HTERT RPE-1 (cell line): ENCODE results near the gene SPRR1A.

Source experiments
- in situ Hi-C: fragments of 300-500 bp; cut with MboI; formaldehyde crosslinking; loops from 4 replicates; pipeline ENCODE4 v1.14.3; 2020; ENCODE audit warnings: low sequenced_read_pairs

SPRR1A gene, protein sequence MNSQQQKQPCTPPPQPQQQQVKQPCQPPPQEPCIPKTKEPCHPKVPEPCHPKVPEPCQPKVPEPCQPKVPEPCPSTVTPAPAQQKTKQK

DNA sequence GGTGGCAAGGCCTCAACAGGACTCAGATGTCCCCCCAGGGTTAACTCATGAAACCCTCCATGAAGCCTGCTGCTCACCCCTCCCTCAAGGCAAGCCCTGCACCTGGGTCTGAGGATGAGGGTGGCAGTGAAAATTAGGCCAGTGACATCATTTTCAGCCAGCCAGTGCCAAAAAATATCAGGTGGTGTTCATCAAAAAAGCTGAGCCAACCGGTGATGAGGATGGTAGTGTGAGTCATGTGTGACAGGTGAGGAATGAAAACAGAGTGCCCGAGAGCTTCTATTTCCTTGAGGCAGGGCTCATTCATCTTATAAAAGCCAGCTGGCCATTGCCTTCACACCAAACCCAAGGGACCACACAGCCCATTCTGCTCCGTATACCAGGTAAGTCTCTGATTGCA is at the start of gene SPRR1A:
SPRR1A (plus strand) TSS at position 339 of the 400 bp plus-strand sequence. CDS start 1,150 bp downstream, outside the sequence.
- in situ Hi-C loops = no loop called here

GRCh38 chr1:152940614-152941013 is 43.3 kb upstream of the SPRR1A start:
- in situ Hi-C loops = no loop called here

DNA sequence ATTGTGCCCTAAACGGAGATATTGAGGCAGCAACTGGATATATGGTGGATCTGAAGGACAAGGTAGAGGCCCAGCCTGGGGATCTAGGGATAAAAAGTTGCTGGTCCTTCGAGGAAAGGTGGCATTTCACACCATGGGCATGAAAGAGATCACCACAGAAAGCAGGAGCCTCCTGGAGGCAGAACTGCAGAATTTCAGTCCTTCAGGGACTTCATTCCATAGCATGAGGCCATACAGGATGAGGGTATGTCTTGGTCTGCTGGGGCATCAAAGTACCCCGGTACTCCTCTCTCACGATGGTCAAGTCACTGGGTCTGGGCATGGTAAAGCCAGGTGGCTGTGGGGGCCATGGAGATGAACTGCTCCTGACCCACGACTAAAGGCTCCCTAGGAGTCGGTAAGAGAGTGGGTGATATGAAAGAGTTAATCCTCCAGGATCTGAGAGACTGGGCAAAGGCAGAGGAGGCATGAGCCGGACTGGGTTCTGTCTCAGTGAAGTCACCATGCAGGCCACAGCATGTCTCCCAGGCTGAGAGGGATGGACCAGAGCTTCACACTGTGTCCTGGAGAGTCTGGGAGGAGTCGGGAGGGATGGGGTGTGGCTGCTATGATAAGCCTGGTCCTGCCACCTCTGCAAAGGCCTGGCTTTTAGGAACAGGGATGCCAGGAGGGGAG is 42.7 kb upstream of the SPRR1A start:
- in situ Hi-C loops = no loop called here

GRCh38 chr1:152942161-152942560 is 41.7 kb upstream of the SPRR1A start:
- in situ Hi-C loops = no loop called here

GRCh38 chr1:152946248-152946647 is 37.6 kb upstream of the SPRR1A start:
- in situ Hi-C loops = no loop called here

GRCh38 chr1:152946651-152947256 is 37.1 kb upstream of the SPRR1A start, which contains the start of gene SPRR5:
Gene SPRR5, plus strand, starts transcription at chr1:152947206. Its CDS starts 1,349 bp downstream, at chr1:152948555.
- in situ Hi-C loops = no loop called here

DNA sequence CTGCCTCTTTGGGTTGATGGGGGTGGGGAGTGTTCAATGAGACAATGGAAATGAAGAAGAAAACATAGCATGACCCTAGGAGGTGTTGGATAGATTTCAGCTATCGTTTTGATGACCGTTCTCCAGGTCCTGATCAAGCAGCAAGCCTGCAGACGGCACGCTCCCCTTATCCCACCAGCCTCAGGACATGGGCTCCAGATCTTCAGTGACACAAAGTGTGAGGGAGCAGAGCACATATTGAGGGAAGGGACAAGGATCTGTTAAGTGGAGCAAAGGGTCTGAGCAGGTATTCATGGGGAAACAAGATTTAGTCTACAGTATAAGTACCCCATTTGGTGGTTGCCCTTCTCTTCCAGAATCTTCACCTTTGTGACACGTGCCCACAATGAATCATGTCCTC is 32.2 kb upstream of the SPRR1A start:
- in situ Hi-C loops = no loop called here

GRCh38 chr1:152953761-152954160 is 30.1 kb upstream of the SPRR1A start:
- in situ Hi-C loops = no loop called here

DNA sequence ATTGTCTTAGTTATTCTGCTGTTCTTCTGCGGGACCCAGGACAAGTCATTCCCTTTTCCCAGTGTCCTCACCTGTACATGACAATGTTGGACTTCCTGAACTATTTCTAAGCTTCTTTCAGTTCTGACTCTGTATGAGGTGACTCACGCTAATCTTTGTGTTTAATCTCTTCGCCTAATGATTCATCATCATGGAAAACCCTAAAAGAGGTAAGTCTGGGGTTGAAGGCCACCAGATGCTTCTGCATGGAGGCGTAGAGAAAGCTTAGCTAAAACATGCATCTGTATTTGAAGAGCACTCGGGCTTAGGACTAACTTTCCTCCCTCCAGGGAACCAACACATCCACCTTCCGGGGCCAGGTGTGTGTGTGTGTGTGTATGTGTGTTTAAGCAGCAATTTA is 29.4 kb upstream of the SPRR1A start:
- in situ Hi-C loops = no loop called here

DNA sequence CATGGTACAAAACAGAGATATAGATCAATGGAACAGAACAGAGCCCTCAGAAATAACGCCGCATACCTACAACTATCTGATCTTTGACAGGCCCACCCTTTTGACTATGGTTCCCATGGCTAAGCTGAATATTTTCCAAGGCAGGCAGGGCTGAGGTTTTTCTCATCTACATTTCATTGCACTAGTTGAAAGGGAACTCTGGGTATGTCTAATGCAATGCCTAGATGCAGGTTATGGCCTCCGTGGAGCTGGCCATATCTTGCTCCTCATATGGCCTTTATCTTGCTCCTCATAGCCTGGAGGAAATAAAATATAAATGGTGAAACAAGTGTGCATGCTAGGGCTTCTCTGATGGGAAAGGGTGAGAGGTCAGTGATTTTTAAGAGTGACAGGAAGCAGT is 26.3 kb upstream of the SPRR1A start:
- in situ Hi-C loops = no loop called here

DNA sequence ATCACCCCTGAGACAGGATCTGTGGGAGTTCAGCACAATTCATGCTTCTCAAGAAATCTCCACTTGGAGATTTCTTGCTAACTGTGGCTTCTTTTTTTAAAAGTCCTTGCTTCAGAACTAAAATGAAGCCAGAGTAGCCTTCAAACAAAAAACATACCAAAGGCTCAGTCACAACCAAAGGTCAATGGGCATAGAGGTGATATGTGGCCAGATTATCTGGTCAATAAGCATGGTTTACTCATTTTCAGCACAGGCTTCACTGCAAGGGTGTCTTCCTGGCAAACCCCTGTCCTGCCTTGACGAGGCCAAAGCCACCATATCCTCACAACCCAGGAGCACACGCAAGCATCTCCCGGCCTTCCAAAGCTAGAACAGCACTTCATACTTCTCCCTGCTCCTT is 24.6 kb upstream of the SPRR1A start:
- in situ Hi-C loops = no loop called here

DNA sequence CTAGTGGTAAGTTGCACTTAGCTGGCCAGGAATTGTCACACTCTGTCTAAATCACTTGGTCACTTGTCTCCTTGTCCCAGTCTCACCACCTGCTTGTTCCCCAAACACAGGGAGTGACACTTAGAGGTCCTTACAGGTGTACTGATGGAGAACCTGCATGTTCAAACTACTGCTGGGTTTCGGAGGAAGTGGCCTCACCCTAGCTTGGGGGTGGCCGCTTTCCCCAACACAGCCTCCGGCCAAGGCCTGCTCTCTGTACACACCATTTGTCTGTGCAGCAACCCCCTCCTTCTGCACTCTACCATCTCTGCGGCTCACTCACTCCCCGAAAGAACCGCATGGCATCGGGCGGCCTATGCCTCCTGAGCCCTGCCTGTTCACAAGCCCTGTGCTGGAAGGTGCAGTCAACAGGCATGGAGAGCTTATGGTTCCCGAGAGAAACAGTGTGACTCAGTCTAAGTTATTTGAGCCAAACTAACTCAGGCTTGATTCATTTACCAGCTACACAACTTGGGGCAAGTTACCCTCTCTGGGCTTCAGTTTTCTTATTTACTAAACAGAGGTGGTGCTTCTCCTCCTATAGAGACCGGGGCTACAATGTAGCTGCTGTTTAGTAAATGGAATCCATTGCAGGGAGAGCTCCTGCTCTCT is 24.0 kb upstream of the SPRR1A start:
- in situ Hi-C loops = no loop called here

DNA sequence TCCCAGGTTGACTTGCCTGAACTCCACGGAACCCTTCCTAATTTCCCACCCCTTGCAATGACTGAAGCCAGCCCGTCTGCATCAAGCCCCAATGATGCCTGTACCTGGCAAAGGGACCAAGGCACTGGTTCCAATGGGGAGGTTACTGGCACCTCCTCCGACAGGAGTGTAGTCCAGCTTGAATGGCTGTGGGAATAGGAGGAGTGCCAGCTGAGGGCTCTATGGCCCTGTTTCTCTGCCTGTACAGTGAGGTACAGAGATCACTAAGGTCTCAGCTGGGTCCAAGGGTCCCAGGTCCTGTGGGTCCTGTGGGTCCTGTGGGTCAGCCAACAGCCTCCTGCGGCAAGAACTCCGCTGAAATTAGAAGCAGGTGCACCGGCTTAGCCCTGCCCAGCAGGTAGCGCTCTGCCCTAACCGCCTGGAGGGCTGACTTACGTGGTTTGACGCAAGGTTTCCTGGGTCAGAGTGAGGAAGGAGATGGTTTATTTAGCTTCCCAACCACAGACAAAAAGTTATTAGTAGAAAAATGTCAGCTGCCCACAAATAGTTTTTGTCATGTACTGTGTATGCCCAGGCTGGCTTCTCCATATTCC is 23.3 kb upstream of the SPRR1A start:
- in situ Hi-C loops = no loop called here

- in situ Hi-C loops = no loop called here
Measured at GRCh38 chr1:152961226-152961891, 22.5 kb upstream of the SPRR1A start.

GRCh38 chr1:152962876-152963415 is 20.9 kb upstream of the SPRR1A start:
- in situ Hi-C loops = no loop called here

GRCh38 chr1:152964536-152964935 is 19.3 kb upstream of the SPRR1A start:
- in situ Hi-C loops = no loop called here

DNA sequence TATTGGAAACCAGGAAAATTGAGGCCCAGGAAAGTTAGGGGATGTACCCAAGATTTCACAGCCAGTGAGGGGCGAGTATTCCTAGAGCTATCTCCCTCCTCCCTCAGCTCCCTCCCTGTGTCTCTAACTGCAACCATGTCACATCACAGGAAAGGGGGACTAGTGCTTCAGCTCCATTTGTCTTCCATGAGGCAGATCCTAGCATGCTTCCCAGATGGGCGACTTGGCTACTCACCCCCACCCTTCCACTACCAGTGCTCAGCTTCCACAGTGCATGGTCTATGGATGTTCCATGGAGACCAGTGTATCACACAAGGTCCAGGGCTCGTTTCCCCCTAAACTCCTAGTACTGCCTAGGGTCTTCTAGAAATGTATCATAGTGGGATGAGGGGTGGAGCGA is 18.0 kb upstream of the SPRR1A start:
- in situ Hi-C loops = no loop called here

GRCh38 chr1:152967201-152967600 is 16.7 kb upstream of the SPRR1A start:
- in situ Hi-C loops = no loop called here

DNA sequence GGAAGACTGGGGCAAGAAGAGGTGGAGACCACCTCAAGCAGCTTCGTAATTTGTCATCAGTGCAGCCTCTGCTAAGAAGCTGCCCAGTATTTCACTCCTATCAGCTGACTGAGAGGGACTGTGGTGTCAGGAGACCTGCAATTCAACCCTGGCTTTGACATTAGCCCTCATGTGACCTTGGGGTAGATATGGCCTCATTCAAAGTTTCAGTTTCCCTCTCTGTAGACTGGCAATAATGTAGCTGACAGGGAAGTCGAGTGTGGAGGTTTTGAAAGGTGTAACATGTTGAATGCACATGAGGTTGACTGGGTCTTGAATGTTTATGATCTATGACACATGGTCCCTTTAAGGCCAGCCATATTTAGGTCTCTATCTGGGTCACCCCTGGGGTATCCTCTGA is 15.6 kb upstream of the SPRR1A start:
- in situ Hi-C loops = no loop called here

DNA sequence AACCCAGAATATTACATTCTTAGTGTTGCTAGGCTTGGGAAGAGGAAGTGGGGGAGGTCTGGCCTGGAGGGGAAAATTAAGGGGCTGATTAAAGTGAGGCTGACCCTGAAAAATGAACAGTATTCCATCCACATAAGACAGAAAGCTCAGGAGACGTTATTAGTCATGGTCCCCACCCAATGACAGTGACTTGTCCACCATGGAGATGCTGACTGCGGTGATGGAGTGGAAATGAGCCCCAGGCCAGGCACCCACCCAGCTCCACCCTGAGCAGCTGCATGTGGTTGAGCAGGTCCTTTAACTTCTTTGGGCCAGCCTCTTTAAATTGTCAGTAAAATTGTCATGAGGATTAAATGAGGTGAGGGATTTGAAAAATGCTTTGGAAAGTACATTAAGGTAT is 14.8 kb upstream of the SPRR1A start:
- in situ Hi-C loops = no loop called here

DNA sequence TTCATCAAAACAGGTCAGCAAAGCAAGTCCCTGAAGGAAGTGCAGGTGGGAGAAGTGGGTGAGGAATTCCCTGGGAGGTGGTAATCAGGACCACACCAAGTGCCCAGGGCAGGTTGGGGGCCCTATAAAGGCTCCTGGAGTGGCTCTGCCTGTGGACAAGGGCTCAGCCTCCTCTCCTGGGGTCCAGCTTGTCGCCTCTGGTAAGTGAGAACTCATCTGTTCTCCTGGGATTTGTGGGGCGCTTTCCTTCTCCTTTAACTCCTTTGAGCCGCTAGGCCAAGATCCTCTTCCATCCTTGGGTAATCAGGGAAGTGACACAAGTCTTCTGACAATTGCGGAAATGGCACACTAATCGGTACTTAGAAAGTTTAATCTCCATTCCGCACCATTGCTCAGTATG is 13.4 kb upstream of the SPRR1A start, which contains the start of gene SPRR4:
SPRR4 (plus strand) TSS at position 154 of the 400 bp plus-strand sequence. CDS start 1,243 bp downstream, outside the sequence.
- in situ Hi-C loops = no loop called here
